Neural progenitor cell (in vitro differentiated cells): ENCODE results near the gene TCF7.

Experiments
- CTCF ChIP-seq: fragments of 200-600 bp; sonication (generic); IDR thresholded peaks from 2 replicates; pipeline ENCODE4 v1.5.1; 2017; ENCODE audit warnings: antibody characterized with exemption, mild to moderate bottlenecking
- EZH2 ChIP-seq: fragments of 200-600 bp; sonication (generic); IDR thresholded peaks from 2 replicates; pipeline ENCODE4 v1.6.1; 2017; ENCODE audit warnings: antibody characterized with exemption, mild to moderate bottlenecking, moderate library complexity

GRCh38 chr5:134177369-134178095, 63.1 kb downstream of the TCF7 start:
- TF ChIP-seq CTCF: no peak
- no peak for TF ChIP-seq EZH2
